Fibroblast of skin of right biceps (primary cell): Measurements from ENCODE around the gene DDX60.

Experiments
- DNase-seq: peaks from one replicate; pipeline ENCODE4 v3.0.0-alpha.2; 2013

Gene DDX60

DNA sequence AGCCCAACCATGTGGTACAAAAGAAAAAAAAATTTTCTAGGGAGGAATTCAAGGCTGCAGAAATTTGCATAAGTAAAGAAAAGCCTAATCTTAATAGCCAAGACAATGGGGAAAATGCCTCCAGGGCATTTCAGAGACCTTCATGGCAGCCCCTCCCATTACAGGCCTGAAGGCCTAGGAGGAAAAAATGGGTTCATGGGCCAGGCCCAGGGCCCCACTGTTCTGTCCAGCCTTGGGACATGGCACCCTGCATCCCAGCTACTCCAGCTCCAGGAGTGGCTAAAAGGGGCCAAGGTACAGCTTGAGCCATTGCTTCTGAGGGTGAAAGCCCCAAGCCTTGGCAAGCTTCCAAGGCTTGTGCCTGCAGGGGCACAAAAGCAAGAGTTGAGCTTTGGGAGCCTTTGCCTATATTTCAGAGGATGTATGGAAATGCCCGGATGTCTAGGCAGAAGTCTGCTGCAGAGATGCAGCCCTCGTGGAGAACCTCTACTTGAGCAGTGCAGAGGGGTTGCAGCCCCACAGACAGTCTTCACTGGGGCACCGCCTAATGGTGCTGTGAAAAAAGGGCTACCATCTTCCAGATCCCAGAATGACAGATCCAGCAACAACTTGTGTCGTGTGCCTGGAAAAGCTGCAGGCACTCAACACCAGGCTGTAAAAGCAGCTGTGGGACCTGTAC is 115.2 kb downstream of the DDX60 start:
- DNase-seq = no peak

DNA sequence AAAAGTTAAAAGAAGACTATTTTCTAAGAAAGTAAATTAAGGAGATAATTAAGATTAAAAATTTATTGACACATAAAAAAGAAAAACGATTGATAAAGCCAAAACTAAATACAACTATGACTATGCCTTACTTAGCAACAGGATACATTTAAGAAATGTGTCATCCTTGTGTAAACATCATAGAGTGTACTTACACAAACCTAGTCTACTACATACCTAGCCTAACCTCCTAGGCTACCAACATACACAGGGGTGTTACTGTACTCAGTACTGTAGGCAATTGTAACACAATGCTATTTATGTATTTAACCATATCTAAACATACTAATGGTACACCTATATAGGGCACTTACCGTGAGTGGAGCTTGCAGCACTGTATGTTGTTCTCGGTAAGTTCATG is 117.9 kb downstream of the DDX60 start:
- no peak for DNase-seq

DNA sequence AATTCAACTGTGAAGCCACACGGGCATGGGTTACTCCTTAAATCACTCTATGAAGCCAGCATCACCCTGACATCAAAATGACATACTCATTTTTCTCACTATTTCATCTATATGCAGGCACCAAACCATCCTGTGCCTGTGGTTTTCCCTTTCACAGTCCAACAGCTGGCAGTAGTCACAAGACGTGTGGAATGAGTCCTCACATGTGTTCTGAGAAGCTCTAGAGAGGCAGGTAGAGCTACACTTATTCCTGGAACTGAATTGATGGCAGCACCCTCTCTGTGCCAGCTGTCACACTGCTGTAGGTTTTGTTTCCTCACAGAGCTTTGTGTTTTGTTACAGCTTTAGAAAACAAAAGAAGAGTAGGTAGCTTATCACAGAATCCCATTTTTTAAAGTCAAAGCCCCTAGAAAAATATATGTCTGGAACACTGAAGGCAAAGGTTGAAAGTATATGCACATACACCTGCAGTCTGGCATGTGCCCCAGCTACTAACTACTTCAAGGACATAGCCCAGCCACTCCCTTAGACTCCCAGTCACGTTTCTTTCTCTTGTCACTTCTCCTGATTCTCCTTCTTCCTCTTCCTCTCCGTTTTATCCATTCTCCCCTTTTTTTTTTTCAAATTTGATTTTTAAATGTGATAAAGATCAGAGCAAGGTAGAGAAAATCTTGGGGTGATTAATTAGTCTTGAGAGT is 119.1 kb downstream of the DDX60 start:
- DNase-seq = no peak

DNA sequence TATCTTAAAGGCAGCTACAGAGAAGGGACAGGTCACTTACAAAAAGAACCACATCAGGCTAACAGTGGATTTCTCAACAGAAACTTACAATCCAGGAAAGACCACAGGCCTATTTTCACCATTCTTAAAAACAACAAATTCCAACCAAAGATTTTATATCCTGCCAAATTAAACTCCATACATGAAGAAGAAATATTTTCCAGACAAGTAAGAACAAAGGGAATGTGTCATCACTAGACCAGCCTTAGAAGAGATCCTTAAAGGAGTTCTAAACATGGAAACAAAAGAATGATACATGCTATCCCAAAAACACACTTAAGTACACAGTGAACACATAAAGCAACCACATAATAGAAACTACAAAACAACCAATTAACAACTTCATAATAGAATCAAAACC is 120.6 kb downstream of the DDX60 start:
- peak; percentile 47 for DNase-seq

DNA sequence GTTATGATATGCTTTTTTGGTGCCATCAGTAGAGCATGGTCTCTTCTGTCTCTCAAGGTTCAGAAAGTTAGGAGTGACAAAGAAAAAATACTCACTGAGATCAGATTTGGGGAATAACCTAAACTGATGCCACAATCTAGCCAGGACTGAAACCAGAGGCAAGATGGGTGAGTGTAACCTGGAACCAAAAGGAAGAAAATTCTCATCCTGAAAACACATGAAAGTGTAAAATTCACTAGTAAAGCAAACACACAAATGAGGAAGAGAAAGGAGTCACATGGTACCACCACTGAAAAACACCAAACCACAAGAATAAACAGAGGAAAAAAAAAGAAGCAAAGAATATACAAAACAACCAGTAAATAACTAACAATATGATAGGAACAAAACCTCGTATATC is 129.8 kb downstream of the DDX60 start:
- no peak for DNase-seq

DNA sequence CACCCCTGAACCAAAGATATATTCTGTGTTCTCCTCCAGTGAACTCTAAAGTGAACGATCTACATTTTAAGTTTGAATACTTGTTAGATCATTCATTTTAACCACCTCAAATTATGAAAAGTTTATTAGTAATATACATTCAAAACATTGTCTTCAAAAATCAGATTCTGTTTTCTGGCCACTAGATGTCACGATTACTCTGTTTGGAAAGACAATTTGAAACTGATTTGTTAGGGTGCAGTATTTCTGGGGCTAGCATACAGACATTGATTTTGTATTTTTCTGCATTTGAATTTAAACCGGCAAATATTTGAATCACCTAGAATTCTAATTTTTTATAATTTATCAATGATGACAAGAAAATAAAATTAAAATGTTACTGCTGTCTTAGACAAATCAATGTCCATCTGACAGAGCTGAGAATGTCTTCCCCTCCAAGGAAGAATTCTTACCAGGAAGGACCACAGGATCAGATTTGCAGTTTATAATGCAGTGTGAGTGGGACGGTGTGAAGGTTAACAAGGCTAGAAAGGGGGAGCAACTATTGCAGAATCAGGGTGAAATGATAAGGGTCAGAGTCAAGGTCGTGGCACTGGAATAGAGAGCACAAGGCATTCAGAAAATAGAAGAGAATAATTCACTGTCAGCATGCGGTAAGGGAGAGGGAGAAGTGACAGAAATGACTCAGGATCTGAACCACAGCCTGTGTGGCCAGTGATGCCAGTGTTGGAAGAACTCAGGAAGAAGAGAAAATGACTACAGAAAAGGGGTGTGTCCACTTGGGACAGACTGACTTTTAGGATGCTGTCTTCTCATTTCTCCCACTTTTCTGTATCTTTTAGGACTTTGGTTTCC is 134.6 kb downstream of the DDX60 start:
- DNase-seq = peak; percentile 54

DNA sequence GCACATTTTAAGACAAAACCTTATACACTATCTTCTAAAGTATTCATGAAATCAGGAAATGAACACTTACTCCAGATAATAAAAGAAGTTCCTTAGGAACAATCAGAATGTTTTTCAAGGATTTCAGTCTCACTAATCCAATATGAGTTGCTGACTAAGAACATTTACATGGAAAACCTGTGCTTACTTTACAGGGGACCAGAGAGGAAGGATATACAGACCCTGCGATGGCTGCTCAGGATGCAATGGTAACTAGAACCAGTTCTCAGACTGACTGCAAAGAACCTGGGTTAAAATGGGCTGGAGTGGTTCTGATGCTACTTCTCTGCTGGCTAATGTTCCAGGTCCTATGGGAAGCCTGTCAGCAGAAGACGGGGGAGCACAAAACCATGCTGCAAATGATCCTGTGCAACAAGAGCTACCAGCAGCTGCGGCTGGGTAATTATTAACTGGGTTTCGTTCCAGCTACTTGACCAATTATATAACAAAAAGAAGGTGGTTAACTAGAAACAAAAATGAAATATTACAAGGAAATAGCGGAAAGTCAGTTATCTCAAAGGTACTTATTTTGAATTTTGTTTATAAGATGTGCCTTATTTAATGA is 140.9 kb downstream of the DDX60 start:
- no peak for DNase-seq

DNA sequence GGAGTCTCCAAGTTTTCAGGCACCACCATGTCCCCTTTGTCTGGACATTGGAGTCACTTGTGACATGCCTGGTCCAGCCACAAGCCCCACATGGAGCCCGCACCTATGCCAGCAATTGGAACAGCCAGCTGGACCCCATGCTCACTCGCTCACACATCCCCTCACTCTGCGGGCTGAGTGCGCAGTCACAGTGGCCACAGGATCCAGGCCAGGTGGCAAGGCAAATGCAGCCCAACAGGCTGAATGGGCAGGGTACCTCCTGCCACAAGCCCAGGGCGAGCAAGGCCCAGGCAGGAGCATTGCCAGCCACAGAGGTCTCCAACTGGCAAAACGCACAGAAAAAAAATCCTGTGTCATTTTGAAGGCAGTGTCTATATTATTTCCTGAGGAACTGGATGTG is 144.2 kb downstream of the DDX60 start:
- DNase-seq = no peak

DNA sequence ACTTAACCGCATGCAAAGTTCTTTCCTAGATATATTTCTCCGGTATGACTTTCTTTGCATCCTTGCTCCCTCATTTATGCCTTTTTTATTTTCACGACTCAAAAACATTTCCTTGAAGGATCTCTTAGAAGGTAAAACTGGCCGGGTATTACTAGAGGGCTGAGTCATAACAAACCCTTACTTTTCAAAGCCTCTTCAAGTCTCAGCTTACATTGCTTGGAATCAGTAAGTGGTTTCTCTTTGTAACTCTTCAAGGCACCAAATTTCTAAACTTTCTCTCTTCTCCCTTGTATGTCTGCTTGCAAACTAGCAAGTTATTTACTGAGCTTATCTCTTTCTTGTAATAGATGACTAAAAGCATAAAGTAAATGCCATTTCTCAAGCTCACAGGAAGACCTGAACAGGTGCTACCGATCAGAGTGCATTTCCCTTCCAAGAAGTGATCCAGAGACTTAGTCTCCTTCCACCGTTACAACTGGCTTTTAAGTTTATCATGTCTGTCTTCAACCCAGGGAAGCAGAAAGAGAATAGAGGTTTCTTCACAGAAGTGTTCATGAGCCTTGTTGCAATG is 150.8 kb downstream of the DDX60 start:
- DNase-seq = no peak
